Liver (tissue), 9 donors: Measurements from ENCODE around the gene KCNC4. TPM values are rescaled to one million over a fixed set of nuclear protein-coding genes. Genes with fewer than 3 reads are reported as not detected.

Experiments
- DNase-seq: peaks from one replicate; pipeline ENCODE4 v3.0.0-alpha.2; 2017; ENCODE audit warnings: low spot score
- H3K27ac ChIP-seq, 2 donors: one replicate each; pipeline ENCODE4 v1.7.0; 2013; ENCODE audit warnings: inconsistent platforms in 2 of 2, low read length in 2 of 2, control low read depth in 1 of 2, low read depth in 1 of 2, mild to moderate bottlenecking in 1 of 2
- H3K27me3 ChIP-seq, 4 donors: one replicate each; pipeline versions ENCODE4 v1.6.1 to v1.7.0; 2013; ENCODE audit warnings: low read length in 3 of 4, inconsistent platforms in 1 of 4, mild to moderate bottlenecking in 1 of 4, moderate library complexity in 1 of 4; ENCODE audit not compliant: control insufficient read depth in 4 of 4, insufficient read depth in 4 of 4
- H3K36me3 ChIP-seq, 4 donors: one replicate each; pipeline versions ENCODE4 v1.6.1 to v1.7.0; 2013; ENCODE audit warnings: low read length in 3 of 4, mild to moderate bottlenecking in 3 of 4, low read depth in 1 of 4, moderate library complexity in 1 of 4; ENCODE audit not compliant: control insufficient read depth in 4 of 4, insufficient read depth in 3 of 4
- H3K4me1 ChIP-seq, 4 donors: one replicate each; pipeline versions ENCODE4 v1.6.1 to v1.7.0; 2013; ENCODE audit warnings: low read length in 3 of 4, mild to moderate bottlenecking in 3 of 4, moderate library complexity in 1 of 4; ENCODE audit not compliant: control insufficient read depth in 4 of 4, insufficient read depth in 4 of 4
- H3K4me3 ChIP-seq, 3 donors: one replicate each; pipeline versions ENCODE4 v1.6.1 to v1.7.0; 2013; ENCODE audit warnings: low read length in 3 of 3, control low read depth in 1 of 3, low read depth in 1 of 3, mild to moderate bottlenecking in 1 of 3
- H3K9ac ChIP-seq, 2 donors: one replicate each; pipeline ENCODE4 v1.7.0; 2013; ENCODE audit warnings: low read length in 2 of 2, mild to moderate bottlenecking in 2 of 2, moderate library complexity in 2 of 2, control low read depth in 1 of 2, low read depth in 1 of 2
- H3K9me3 ChIP-seq, 4 donors: one replicate each; pipeline versions ENCODE4 v1.6.1 to v1.7.0; 2013; ENCODE audit warnings: low read length in 3 of 4; ENCODE audit not compliant: control insufficient read depth in 4 of 4
- CTCF ChIP-seq: fragments of 150-350 bp; IDR thresholded peaks from 2 replicates; pipeline ENCODE4 v1.5.1; 2017; ENCODE audit warnings: improper control_type of control experiment, low read depth, low read length; ENCODE audit not compliant: missing input control
- EGR1 ChIP-seq, 2 donors: IDR thresholded peaks; 2 replicates each; pipeline ENCODE4 v1.6.1; 2016 to 2018; ENCODE audit warnings: antibody characterized with exemption in 2 of 2, low read depth in 2 of 2
- FOXA1 ChIP-seq: IDR thresholded peaks from 2 replicates; pipeline ENCODE4 v1.6.1; 2016; ENCODE audit warnings: antibody characterized with exemption
- FOXA2 ChIP-seq: IDR thresholded peaks from 2 replicates; pipeline ENCODE4 v1.6.1; 2016; ENCODE audit warnings: antibody characterized with exemption
- GABPA ChIP-seq, 2 donors: IDR thresholded peaks in 1 of 2; conservative IDR thresholded peaks in 1 of 2; 2 replicates each; pipeline ENCODE4 v1.6.1; 2016; ENCODE audit warnings: antibody characterized with exemption in 2 of 2, mild to moderate bottlenecking in 1 of 2, moderate library complexity in 1 of 2
- HNF4A ChIP-seq, 2 donors: conservative IDR thresholded peaks; 2 replicates each; pipeline ENCODE4 v1.6.1; 2016; ENCODE audit warnings: antibody characterized with exemption in 2 of 2, mild to moderate bottlenecking in 2 of 2
- HNF4G ChIP-seq: IDR thresholded peaks from 2 replicates; pipeline ENCODE4 v1.6.1; 2016; ENCODE audit warnings: antibody characterized with exemption
- JUND ChIP-seq, 2 donors: IDR thresholded peaks; 2 replicates each; pipeline ENCODE4 v1.6.1; 2016; ENCODE audit warnings: antibody characterized with exemption in 2 of 2
- MAX ChIP-seq: IDR thresholded peaks from 2 replicates; pipeline ENCODE4 v1.6.1; 2016; ENCODE audit warnings: antibody characterized with exemption
- NR2F2 ChIP-seq: IDR thresholded peaks from 2 replicates; pipeline ENCODE4 v1.6.1; 2016; ENCODE audit warnings: antibody characterized with exemption
- RAD21 ChIP-seq, 2 donors: IDR thresholded peaks; 2 replicates each; pipeline ENCODE4 v1.6.1; 2016; ENCODE audit warnings: antibody characterized with exemption in 2 of 2, mild to moderate bottlenecking in 2 of 2
- REST ChIP-seq: IDR thresholded peaks from 2 replicates; pipeline ENCODE4 v1.6.1; 2016; ENCODE audit warnings: antibody characterized with exemption, mild to moderate bottlenecking
- RXRA ChIP-seq, 2 donors: IDR thresholded peaks; 2 replicates each; pipeline ENCODE4 v1.6.1; 2017 to 2018; ENCODE audit warnings: antibody characterized with exemption in 2 of 2, mild to moderate bottlenecking in 1 of 2
- SP1 ChIP-seq: IDR thresholded peaks from 2 replicates; pipeline ENCODE4 v1.6.1; 2018; ENCODE audit warnings: antibody characterized with exemption, mild to moderate bottlenecking
- TAF1 ChIP-seq: conservative IDR thresholded peaks from 2 replicates; pipeline ENCODE4 v1.6.1; 2016; ENCODE audit warnings: antibody characterized with exemption, mild to moderate bottlenecking
- YY1 ChIP-seq: IDR thresholded peaks from 2 replicates; pipeline ENCODE4 v1.6.1; 2016; ENCODE audit warnings: antibody characterized with exemption, mild to moderate bottlenecking
- ZBTB33 ChIP-seq: IDR thresholded peaks from 2 replicates; pipeline ENCODE4 v1.6.1; 2016; ENCODE audit warnings: antibody characterized with exemption
- WGBS: extraction: QIAGEN DNeasy Blood & Tissue Kit; methylation state at CpG from one replicate; pipeline ENCODE4 v1.1.7; 2013; 5-methylcytosine and 5-hydroxymethylcytosine counted together
- polyA plus RNA-seq, 2 donors: library from polyadenylated mRNA; stranded (reverse) in 1 of 2; unstranded in 1 of 2; fragments of 200-250 nt in 1 of 2; fragments of >200 nt in 1 of 2; fragmentation: Nextera tagmentation in 1 of 2; extraction: Ambion mirVana in 1 of 2; gene quantifications; one replicate each; pipeline versions ENCODE4 v1.2.1 to v1.2.3, GENCODE V29; 2013 to 2015
- total RNA-seq, 2 donors: library from RNA; depleted of rRNA; stranded (reverse); fragments of >200 nt; gene quantifications; one replicate each; pipeline ENCODE4 v1.2.3, GENCODE V29; 2014
- TF ChIP-seq, protein P1 (sequence below): IDR thresholded peaks from 2 replicates; pipeline ENCODE4 v1.6.1; 2016; ENCODE audit warnings: antibody characterized with exemption
- donor health status: healthy.
- donor health status: healthy.
- donor health status: healthy.
- donor health status: healthy.
- donor health status: healthy.

Gene KCNC4
- total and polyA plus RNA-seq, 4 donors = 0.46 to 2.5 (median 1.5) TPM

DNA sequence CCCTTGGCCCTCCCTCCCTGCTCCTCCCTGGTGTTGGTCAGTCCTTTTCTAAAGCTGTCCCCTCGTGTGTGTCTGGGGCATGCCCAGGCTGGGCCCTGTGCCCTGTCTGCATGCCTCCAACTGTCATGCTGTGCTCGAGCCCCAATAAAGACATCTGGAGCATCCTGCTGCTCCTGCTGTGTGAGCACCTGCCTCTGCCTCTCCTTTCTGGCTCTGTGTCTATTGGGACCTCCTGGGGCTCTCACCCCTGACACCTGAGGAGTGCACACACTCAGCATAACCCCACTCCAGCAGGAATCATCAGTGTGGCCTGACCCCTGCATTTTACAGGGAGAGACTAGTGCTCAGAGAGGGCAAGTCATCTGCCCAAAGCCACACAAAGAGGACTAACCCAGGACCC, 23.7 kb downstream of the KCNC4 start:
- Histone ChIP-seq H3K36me3 (no peaks in the 10 kb centered on the region), H3K4me3 (no peak overlapping the region), H3K27ac (no peak overlapping the region), H3K9me3 (no peaks in the 10 kb centered on the region), H3K4me1 (no peaks in the 10 kb centered on the region), H3K27me3 (no peaks in the 10 kb centered on the region), H3K9ac (no peak overlapping the region)
- WGBS = 65% methylated on average over 2 of the region's 2 CpGs
- no peak for DNase-seq
- no peak for TF ChIP-seq CTCF
- TF ChIP-seq REST = no peak
- TF ChIP-seq HNF4A (conservative IDR thresholded peaks at IDR 0.05) = no peak
- TF ChIP-seq ZBTB33 = no peak
- no peak for TF ChIP-seq MAX
- TF ChIP-seq YY1 = no peak
- no peak for TF ChIP-seq JUND (IDR thresholded peaks at IDR 0.05)
- no peak for TF ChIP-seq HNF4G
- TF ChIP-seq FOXA2 = no peak
- no peak for TF ChIP-seq RXRA (IDR thresholded peaks at IDR 0.05)
- TF ChIP-seq EGR1 (IDR thresholded peaks at IDR 0.05; ENCODE audit: low read depth in 2 of 2) = no peak

DNA sequence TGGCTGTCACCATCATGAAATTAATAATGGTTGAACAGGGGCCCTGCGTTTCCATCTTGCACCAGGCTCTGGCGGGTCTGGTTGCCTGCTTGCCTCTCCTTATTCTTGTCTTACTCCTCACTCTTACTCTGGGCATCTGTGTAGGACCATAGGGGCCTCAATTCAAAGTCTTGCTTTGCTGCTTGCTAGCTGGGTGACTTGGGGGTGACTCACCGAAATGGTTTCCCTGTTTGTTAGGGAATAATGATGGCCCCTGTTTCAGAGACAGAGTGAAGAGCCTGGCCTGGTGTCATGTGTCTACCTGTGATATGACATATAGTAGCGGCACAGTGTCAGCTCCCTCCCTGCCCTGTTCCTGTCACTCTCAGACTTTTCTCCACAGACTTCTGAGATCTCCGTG, 24.6 kb downstream of the KCNC4 start:
- H3K4me3 ChIP-seq = no peak overlapping the region
- no peak for DNase-seq
- whole genome bisulfite sequencing = 88% methylated on average over 5 of the region's 5 CpGs
- no peak overlapping the region for H3K9ac ChIP-seq
- peak overlapping the region in 1 of 2 donors; percentile 61 for H3K27ac ChIP-seq
- H3K4me1 ChIP-seq = no peaks in the 10 kb centered on the region
- H3K27me3 ChIP-seq = no peaks in the 10 kb centered on the region
- H3K36me3 ChIP-seq = no peaks in the 10 kb centered on the region
- no peaks in the 10 kb centered on the region for H3K9me3 ChIP-seq
- TF ChIP-seq NR2F2 (no peak), RAD21 (IDR thresholded peaks at IDR 0.05) (no peak), EGR1 (IDR thresholded peaks at IDR 0.05; ENCODE audit: low read depth in 2 of 2) (no peak), CTCF (no peak), RXRA (IDR thresholded peaks at IDR 0.05) (no peak), JUND (IDR thresholded peaks at IDR 0.05) (no peak), HNF4A (conservative IDR thresholded peaks at IDR 0.05) (no peak), YY1 (no peak), SP1 (no peak), HNF4G (no peak), REST (no peak), TAF1 (no peak), FOXA1 (no peak), GABPA (IDR thresholded peaks at IDR 0.05 in 1 of 2, conservative IDR thresholded peaks at IDR 0.05 in 1 of 2) (no peak)
- TF ChIP-seq, protein P1, sequence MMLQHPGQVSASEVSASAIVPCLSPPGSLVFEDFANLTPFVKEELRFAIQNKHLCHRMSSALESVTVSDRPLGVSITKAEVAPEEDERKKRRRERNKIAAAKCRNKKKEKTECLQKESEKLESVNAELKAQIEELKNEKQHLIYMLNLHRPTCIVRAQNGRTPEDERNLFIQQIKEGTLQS = no peak
